ENCODE measurements around the gene AGAP3.
A peak's percentile ranks its signal among the peaks of the same experiment; 100 is the strongest.

AGAP3 gene

DNA sequence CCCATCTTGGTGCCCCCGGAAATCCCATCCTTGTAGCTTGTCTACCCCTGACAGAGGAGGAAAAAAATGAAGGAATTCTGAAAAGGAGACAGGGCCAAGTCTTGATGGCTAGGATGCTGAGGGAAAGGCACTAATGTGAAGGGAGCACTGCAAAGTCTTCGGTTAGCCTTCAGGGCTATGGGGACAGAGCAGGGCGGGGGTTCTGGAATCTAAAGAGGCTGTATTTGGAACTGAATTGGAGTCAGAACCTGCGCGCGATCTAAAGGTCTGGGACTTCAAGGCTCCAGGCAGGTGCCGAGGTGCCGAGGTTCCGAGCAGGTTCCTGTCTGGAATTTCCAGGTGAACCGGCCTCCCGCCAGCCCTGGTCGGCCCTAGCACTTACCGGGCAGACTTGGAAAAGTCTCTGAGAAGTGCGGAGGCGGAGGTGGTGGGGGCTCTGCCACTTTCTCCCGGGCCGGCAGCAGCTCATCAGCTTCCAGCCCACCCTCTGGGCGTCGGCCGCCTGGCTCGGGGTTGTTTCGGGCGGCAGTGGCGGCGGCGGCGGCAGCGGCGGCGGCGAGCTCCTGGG, 80.4 kb downstream of the AGAP3 start:
- Histone ChIP-seq H3K4me1 (ENCODE audit: control insufficient read depth in 1 of 2, insufficient read depth in 1 of 2, low read depth in 1 of 2, low read length in 1 of 2) (peaks cover 0 to 15% of the 10 kb centered on the region in 2 experiments), H3K9me3 (no peaks in the 10 kb centered on the region), H3K36me3 (no peaks in the 10 kb centered on the region), H3K4me3 (ENCODE audit: low read depth in 1 of 2, low read length in 1 of 2) (peak overlapping the region in 1 of 2 experiments; percentile 32), H3K27ac (no peak overlapping the region), H3K27me3 (peaks cover 100% of the 10 kb centered on the region)
- TF ChIP-seq, protein P1, sequence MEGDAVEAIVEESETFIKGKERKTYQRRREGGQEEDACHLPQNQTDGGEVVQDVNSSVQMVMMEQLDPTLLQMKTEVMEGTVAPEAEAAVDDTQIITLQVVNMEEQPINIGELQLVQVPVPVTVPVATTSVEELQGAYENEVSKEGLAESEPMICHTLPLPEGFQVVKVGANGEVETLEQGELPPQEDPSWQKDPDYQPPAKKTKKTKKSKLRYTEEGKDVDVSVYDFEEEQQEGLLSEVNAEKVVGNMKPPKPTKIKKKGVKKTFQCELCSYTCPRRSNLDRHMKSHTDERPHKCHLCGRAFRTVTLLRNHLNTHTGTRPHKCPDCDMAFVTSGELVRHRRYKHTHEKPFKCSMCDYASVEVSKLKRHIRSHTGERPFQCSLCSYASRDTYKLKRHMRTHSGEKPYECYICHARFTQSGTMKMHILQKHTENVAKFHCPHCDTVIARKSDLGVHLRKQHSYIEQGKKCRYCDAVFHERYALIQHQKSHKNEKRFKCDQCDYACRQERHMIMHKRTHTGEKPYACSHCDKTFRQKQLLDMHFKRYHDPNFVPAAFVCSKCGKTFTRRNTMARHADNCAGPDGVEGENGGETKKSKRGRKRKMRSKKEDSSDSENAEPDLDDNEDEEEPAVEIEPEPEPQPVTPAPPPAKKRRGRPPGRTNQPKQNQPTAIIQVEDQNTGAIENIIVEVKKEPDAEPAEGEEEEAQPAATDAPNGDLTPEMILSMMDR (IDR thresholded peaks at IDR 0.05) = no peak

DNA sequence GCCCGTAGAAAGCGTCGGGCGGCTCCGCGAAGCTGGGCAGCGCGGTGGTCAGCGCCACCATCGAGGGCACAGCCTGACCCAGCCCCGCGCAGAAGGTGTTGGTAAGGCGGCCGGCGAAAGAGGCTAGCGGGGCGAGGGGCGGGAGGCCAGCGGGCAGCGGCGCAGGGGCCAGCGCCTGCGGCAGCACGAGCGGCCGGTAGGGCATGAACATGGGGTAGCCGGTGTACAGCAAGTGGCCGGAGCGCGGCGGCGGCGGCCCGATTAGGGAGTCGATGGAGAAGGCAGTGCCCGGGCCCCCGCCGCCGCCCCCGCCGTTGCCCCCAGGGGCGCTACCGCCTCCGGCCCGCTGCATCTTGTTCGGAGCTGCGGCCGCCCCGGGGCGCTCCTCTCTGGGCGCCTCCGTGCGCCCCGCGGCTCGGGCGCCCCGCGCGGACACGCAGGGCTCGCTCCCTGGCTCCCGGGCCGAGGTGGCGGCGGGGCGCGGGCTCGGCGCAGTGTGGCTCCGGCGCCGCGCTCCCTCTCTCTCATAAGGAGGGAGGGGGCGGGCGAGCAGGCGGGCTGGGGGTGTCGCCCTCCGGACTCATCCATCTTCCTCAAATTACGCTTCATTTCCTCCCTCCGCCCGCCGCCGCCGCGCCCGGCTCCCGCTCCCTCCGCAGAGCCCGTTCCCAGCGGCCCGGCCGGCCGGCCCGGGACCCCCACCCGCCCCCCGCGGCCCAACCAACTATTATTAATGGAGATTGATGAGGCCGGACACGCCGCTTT, 81.1 kb downstream of the AGAP3 start, which contains the start of gene GBX1:
Gene GBX1, minus strand, starts transcription at position 498 of the 765 bp plus-strand sequence. Its CDS starts 146 bp downstream, at position 352.
- Histone ChIP-seq H3K27me3 (peaks cover 100% of the 10 kb centered on the region), H3K9me3 (no peaks in the 10 kb centered on the region), H3K27ac (no peak within 1 kb of the TSS), H3K4me1 (ENCODE audit: control insufficient read depth in 1 of 2, insufficient read depth in 1 of 2, low read depth in 1 of 2, low read length in 1 of 2) (peaks cover 0 to 15% of the 10 kb centered on the region in 2 experiments), H3K36me3 (no peaks in the 10 kb centered on the region), H3K4me3 (ENCODE audit: low read depth in 1 of 2, low read length in 1 of 2) (peak within 1 kb of the TSS in 1 of 2 experiments; percentile 32)
- TF ChIP-seq, protein P1 (IDR thresholded peaks at IDR 0.05) = no peak

DNA sequence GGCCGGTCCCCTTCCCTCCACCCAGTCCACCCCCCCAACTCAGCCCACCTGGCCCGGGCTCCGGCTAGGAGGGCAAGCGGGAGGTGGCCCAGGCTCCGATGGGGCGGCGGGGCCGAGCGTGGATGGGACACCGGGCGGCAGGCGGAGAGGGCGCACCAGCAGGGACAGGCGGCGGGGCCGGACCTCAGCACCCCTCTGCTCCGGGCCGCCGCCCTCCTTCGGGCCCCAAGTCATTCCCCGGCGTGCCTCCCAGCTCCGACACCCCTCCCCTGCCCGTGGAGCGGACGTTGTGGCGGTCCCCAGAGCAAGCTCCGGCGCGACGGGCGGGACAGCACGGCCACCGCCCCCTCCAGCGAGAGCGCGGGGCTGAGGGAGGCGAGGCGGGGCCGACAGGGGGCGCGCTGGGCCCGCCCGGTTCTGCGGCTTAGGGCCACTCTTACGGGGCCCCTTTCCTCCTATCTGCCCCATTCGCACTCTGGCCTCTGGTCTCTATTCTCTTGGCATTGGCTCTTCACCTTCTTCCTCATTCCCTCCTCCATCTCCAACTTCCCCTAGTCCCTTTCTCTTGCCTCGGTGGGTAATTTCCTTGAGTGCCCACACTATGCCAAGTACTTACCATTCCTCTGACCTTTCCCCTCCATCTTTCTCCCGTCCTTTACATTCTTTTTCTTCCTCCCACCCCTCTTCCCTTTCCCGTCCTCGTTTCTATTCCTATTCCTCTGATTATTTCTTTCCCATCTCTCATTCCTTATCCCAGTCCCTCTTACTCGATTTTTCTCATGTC, 81.9 kb downstream of the AGAP3 start:
- peaks cover 100% of the 10 kb centered on the region for H3K27me3 ChIP-seq
- H3K4me1 ChIP-seq (ENCODE audit: control insufficient read depth in 1 of 2, insufficient read depth in 1 of 2, low read depth in 1 of 2, low read length in 1 of 2) = peaks cover 0 to 15% of the 10 kb centered on the region in 2 experiments
- H3K9me3 ChIP-seq = no peaks in the 10 kb centered on the region
- no peaks in the 10 kb centered on the region for H3K36me3 ChIP-seq
- TF ChIP-seq, protein P1 (IDR thresholded peaks at IDR 0.05) = no peak
- no peak overlapping the region for H3K4me3 ChIP-seq (ENCODE audit: low read depth in 1 of 2, low read length in 1 of 2)
- H3K27ac ChIP-seq = no peak overlapping the region

DNA sequence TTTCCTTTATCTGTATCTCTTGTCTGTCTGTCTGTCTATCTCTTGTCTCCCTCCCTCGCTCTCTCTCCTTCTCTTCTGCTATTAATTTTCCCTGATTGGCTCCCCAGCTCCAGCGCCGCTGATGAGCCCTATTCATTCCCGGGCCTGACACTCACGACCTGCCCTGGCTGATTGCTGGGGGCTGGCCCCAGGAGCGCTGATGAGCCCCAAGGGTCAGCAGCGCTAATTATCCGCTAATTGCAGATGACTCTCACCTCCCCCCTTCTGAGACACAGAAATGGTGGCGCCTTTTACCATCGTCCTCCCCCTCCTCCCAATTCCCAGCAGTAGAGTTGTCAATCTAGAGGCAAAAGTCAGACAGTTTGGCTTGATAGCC, 82.5 kb downstream of the AGAP3 start:
- peaks cover 0 to 15% of the 10 kb centered on the region in 2 experiments for H3K4me1 ChIP-seq (ENCODE audit: control insufficient read depth in 1 of 2, insufficient read depth in 1 of 2, low read depth in 1 of 2, low read length in 1 of 2)
- no peaks in the 10 kb centered on the region for H3K36me3 ChIP-seq
- no peaks in the 10 kb centered on the region for H3K9me3 ChIP-seq
- no peak overlapping the region for H3K4me3 ChIP-seq (ENCODE audit: low read depth in 1 of 2, low read length in 1 of 2)
- no peak overlapping the region for H3K27ac ChIP-seq
- peaks cover 100% of the 10 kb centered on the region for H3K27me3 ChIP-seq
- TF ChIP-seq, protein P1 (IDR thresholded peaks at IDR 0.05) = no peak

DNA sequence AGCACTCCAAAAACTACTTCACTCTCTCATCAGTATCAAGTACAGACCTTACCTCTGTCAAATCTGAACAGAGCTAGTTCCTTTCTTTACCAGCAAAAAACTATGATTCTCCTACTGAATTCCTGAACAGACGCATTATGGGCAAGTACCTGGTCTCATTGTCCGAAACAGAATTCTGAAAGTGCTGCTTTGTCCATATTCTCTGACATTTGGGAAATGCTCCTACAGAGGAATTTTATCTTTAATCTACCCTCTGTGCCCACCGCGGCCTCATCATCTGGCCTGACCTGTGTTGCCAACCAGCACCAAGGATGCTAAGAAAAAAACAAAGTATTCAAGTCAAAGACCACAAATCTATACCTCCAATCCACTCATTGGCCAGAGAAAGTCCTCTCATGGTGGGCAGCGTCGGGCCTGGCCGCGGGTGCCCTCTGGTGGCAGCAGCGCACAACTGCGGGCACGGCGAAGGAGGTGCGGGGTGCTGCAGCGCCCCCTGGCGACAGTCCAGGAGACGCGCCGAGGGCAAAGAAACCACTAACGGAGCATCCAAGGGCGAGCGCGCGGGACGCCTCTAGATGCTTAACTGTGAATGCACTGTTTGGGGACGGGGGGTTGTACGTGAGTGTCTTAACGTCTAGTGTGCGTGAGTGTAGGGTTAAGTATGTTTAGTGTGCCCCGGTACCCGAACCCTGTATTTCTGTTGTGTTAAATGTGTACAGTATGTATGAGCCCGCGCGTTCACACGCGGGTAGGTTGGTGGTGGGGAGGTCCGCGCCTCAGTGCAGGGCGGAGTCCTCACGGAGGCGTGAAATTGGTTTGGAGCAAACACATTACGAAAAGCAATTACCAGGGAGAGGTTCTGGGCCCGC, 86.2 kb downstream of the AGAP3 start:
- no peaks in the 10 kb centered on the region for H3K36me3 ChIP-seq
- no peak overlapping the region for H3K4me3 ChIP-seq (ENCODE audit: low read depth in 1 of 2, low read length in 1 of 2)
- peaks cover 0 to 8% of the 10 kb centered on the region in 2 experiments for H3K4me1 ChIP-seq (ENCODE audit: control insufficient read depth in 1 of 2, insufficient read depth in 1 of 2, low read depth in 1 of 2, low read length in 1 of 2)
- TF ChIP-seq, protein P1 (IDR thresholded peaks at IDR 0.05) = peak; percentile 100
- no peaks in the 10 kb centered on the region for H3K9me3 ChIP-seq
- H3K27me3 ChIP-seq = peaks cover 99% of the 10 kb centered on the region
- H3K27ac ChIP-seq = no peak overlapping the region

Data from neutrophil (primary cell).